Uterus (tissue), 2 donors: ENCODE measurements around the gene MAP4K4.

Experiments
- POLR2A ChIP-seq, 2 donors: fragments of 450-650 bp; IDR thresholded peaks; one replicate each; pipeline ENCODE4 v1.6.1; 2016; ENCODE audit warnings: antibody characterized with exemption in 2 of 2, mild to moderate bottlenecking in 1 of 2, moderate library complexity in 1 of 2
- TF ChIP-seq, protein P1 (sequence below), 4 experiments: fragments of 200-600 bp in 2 of 4; fragments of 450-650 bp in 2 of 4; sonication (generic) in 2 of 4; IDR thresholded peaks; one replicate each; pipeline ENCODE4 v1.5.1; 2016 to 2019; ENCODE audit warnings: antibody characterized with exemption in 4 of 4, mild to moderate bottlenecking in 2 of 4, moderate library complexity in 1 of 4

- TF ChIP-seq, protein P1, sequence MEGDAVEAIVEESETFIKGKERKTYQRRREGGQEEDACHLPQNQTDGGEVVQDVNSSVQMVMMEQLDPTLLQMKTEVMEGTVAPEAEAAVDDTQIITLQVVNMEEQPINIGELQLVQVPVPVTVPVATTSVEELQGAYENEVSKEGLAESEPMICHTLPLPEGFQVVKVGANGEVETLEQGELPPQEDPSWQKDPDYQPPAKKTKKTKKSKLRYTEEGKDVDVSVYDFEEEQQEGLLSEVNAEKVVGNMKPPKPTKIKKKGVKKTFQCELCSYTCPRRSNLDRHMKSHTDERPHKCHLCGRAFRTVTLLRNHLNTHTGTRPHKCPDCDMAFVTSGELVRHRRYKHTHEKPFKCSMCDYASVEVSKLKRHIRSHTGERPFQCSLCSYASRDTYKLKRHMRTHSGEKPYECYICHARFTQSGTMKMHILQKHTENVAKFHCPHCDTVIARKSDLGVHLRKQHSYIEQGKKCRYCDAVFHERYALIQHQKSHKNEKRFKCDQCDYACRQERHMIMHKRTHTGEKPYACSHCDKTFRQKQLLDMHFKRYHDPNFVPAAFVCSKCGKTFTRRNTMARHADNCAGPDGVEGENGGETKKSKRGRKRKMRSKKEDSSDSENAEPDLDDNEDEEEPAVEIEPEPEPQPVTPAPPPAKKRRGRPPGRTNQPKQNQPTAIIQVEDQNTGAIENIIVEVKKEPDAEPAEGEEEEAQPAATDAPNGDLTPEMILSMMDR (IDR thresholded peaks at IDR 0.05): no peak
- no peak for TF ChIP-seq POLR2A (IDR thresholded peaks at IDR 0.05)
Observed at GRCh38 chr2:101725515-101726192, 28.1 kb downstream of the MAP4K4 start.
